Smooth muscle cell (in vitro differentiated cells): ENCODE measurements around the gene TRIM54. TPM values are rescaled to one million over a fixed set of nuclear protein-coding genes. Genes with fewer than 3 reads are reported as not detected.

Experiments used
- DNase-seq: peaks from one replicate; lab custom pipeline; 2025; ENCODE audit not compliant: unreplicated experiment; lab: John Stamatoyannopoulos, UW
- H2AFZ ChIP-seq: fragments of 200-600 bp; sonication (generic); 2 replicates; pipeline ENCODE4 v1.6.0; 2016; ENCODE audit warnings: antibody characterized with exemption, low read depth, mild to moderate bottlenecking
- H3F3A ChIP-seq: fragments of 200-600 bp; sonication (generic); 2 replicates; pipeline ENCODE4 v1.6.0; 2017; ENCODE audit warnings: antibody characterized with exemption, low read depth
- H3K27ac ChIP-seq: fragments of 200-600 bp; sonication (generic); 2 replicates; pipeline ENCODE4 v1.5.1; 2016; ENCODE audit warnings: low read depth, mild to moderate bottlenecking
- H3K27me3 ChIP-seq: fragments of 200-600 bp; sonication (generic); 2 replicates; pipeline ENCODE4 v1.6.1; 2016; ENCODE audit warnings: low read depth, mild to moderate bottlenecking
- H3K36me3 ChIP-seq: fragments of 200-600 bp; sonication (generic); 2 replicates; pipeline ENCODE4 v1.5.1; 2016; ENCODE audit warnings: low read depth
- H3K4me1 ChIP-seq: fragments of 200-600 bp; sonication (generic); 2 replicates; pipeline ENCODE4 v1.5.1; 2016; ENCODE audit warnings: low read depth
- H3K4me2 ChIP-seq: fragments of 200-600 bp; sonication (generic); 2 replicates; pipeline ENCODE4 v1.6.0; 2016; ENCODE audit warnings: mild to moderate bottlenecking
- H3K4me3 ChIP-seq: fragments of 200-600 bp; sonication (generic); 2 replicates; pipeline ENCODE4 v1.5.1; 2016; ENCODE audit warnings: mild to moderate bottlenecking
- H3K79me2 ChIP-seq: fragments of 200-600 bp; sonication (generic); 2 replicates; pipeline ENCODE4 v1.6.0; 2016; ENCODE audit warnings: low read depth, mild to moderate bottlenecking
- H3K9ac ChIP-seq: fragments of 200-600 bp; sonication (generic); 2 replicates; pipeline ENCODE4 v1.6.0; 2016; ENCODE audit warnings: low read depth
- H3K9me3 ChIP-seq: fragments of 200-600 bp; sonication (generic); replicated peaks from 2 replicates; pipeline ENCODE4 v1.5.1; 2016; ENCODE audit warnings: low read depth
- H4K20me1 ChIP-seq: fragments of 200-600 bp; sonication (generic); 2 replicates; pipeline ENCODE4 v1.6.0; 2016; ENCODE audit warnings: low read depth
- WGBS: methylation state at CpG from one replicate; pipeline ENCODE4 v1.1.7; 2016; ENCODE audit warnings: low lambda C conversion rate; 5-methylcytosine and 5-hydroxymethylcytosine counted together
- polyA plus RNA-seq: library from polyadenylated mRNA; unstranded; fragments of >200 nt; fragmentation: Nextera tagmentation; extraction: Ambion mirVana; gene quantifications from 2 replicates; pipeline ENCODE4 v1.2.1, GENCODE V29; 2016
- total RNA-seq: library from RNA; depleted of rRNA; stranded (reverse); fragments of >200 nt; gene quantifications from 2 replicates; pipeline ENCODE4 v1.2.3, GENCODE V29; 2014
- TF ChIP-seq, protein P1 (sequence below): fragments of 200-600 bp; sonication (generic); IDR thresholded peaks from 2 replicates; pipeline ENCODE4 v1.5.1; 2017; ENCODE audit warnings: borderline replicate concordance, mild to moderate bottlenecking, antibody characterized with exemption; ENCODE audit not compliant: insufficient read depth, poor library complexity, severe bottlenecking

Gene TRIM54
- total and polyA plus RNA-seq, 2 experiments from 2014 or later: 0.22 TPM; not detected in 1

- TF ChIP-seq, protein P1, sequence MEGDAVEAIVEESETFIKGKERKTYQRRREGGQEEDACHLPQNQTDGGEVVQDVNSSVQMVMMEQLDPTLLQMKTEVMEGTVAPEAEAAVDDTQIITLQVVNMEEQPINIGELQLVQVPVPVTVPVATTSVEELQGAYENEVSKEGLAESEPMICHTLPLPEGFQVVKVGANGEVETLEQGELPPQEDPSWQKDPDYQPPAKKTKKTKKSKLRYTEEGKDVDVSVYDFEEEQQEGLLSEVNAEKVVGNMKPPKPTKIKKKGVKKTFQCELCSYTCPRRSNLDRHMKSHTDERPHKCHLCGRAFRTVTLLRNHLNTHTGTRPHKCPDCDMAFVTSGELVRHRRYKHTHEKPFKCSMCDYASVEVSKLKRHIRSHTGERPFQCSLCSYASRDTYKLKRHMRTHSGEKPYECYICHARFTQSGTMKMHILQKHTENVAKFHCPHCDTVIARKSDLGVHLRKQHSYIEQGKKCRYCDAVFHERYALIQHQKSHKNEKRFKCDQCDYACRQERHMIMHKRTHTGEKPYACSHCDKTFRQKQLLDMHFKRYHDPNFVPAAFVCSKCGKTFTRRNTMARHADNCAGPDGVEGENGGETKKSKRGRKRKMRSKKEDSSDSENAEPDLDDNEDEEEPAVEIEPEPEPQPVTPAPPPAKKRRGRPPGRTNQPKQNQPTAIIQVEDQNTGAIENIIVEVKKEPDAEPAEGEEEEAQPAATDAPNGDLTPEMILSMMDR: no peak
- no peaks in the 10 kb centered on the region for H3K36me3 ChIP-seq
- H3K27ac ChIP-seq: no peak overlapping the region
- no peaks in the 10 kb centered on the region for H4K20me1 ChIP-seq
- no peak overlapping the region for H3K4me3 ChIP-seq
- peaks cover 9% of the 10 kb centered on the region for H3K4me1 ChIP-seq
- H3K79me2 ChIP-seq: no peaks in the 10 kb centered on the region
- H3F3A ChIP-seq: no peaks in the 10 kb centered on the region
- H3K4me2 ChIP-seq: no peak overlapping the region
- no peak for DNase-seq
- H3K9ac ChIP-seq: no peak overlapping the region
- H2AFZ ChIP-seq: no peak overlapping the region
- peaks cover 8% of the 10 kb centered on the region for H3K27me3 ChIP-seq
- WGBS: 95% methylated on average over 1 of the region's 1 CpG
- no peaks in the 10 kb centered on the region for H3K9me3 ChIP-seq
Measured at GRCh38 chr2:27284996-27285395, 2.8 kb downstream of the TRIM54 start.

DNA sequence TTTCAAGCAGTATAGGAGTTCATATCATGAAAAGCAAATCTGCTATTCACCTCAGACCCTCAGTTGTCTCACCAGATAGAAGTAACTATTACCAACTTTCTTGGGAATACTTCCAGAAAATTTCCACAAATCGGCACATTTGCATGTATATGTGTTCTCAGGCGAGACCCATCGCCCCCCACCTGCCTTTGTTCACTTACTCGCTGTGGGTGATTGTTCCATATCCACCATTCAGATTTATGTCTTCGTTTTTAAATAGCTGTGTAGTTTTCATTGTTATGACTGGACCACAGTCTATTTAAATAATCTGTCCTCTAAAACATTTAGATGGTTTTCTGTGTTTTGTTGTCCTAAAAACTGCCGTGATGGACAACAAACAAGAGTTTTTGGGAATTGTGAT is 3.3 kb downstream of the TRIM54 start:
- Histone ChIP-seq H3K9ac (no peak overlapping the region), H3F3A (no peaks in the 10 kb centered on the region), H3K79me2 (no peaks in the 10 kb centered on the region), H3K4me2 (no peak overlapping the region), H3K27me3 (peaks cover 8% of the 10 kb centered on the region), H3K36me3 (no peaks in the 10 kb centered on the region), H3K4me3 (no peak overlapping the region), H3K27ac (no peak overlapping the region), H3K9me3 (no peaks in the 10 kb centered on the region), H2AFZ (no peak overlapping the region), H4K20me1 (no peaks in the 10 kb centered on the region), H3K4me1 (peaks cover 9% of the 10 kb centered on the region)
- no peak for DNase-seq
- TF ChIP-seq, protein P1: no peak
- WGBS: 85% methylated on average over 6 of the region's 6 CpGs

DNA sequence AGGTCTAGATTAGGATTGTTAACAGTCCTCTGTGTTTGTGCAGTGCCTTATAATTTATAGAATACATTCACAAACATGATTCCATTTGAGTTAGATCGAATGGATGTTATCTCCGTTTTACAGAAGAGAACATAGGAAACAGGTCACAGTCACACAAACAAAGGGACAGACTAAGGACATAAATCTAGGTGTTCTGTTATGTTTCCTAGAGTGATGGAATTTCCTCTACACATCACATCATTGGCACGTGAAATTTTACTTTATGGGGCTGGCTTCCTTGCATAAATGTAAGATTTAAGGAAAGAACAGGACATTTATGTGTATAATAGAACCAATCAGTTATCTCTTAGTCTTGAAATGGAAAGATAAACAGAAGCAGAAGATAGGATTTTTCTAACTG is 6.4 kb downstream of the TRIM54 start:
- Histone ChIP-seq H3K27ac (no peak overlapping the region), H3K4me3 (no peak overlapping the region), H4K20me1 (no peaks in the 10 kb centered on the region), H3K27me3 (peaks cover 14% of the 10 kb centered on the region), H3K9ac (no peak overlapping the region), H3K79me2 (no peaks in the 10 kb centered on the region), H3K9me3 (no peaks in the 10 kb centered on the region), H3F3A (no peaks in the 10 kb centered on the region), H3K4me1 (no peaks in the 10 kb centered on the region), H2AFZ (no peak overlapping the region), H3K4me2 (no peak overlapping the region), H3K36me3 (no peaks in the 10 kb centered on the region)
- DNase-seq: no peak
- TF ChIP-seq, protein P1: no peak
- WGBS: 78% methylated on average over 3 of the region's 3 CpGs

GRCh38 chr2:27290549-27290948 is 8.3 kb downstream of the TRIM54 start:
- Histone ChIP-seq H4K20me1 (no peaks in the 10 kb centered on the region), H3K9me3 (no peaks in the 10 kb centered on the region), H3K36me3 (no peaks in the 10 kb centered on the region), H2AFZ (no peak overlapping the region), H3K4me1 (no peaks in the 10 kb centered on the region), H3K27ac (no peak overlapping the region), H3K4me3 (no peak overlapping the region), H3K79me2 (no peaks in the 10 kb centered on the region), H3F3A (no peaks in the 10 kb centered on the region), H3K9ac (no peak overlapping the region), H3K27me3 (peaks cover 14% of the 10 kb centered on the region), H3K4me2 (no peak overlapping the region)
- WGBS: 97% methylated on average over 5 of the region's 5 CpGs
- TF ChIP-seq, protein P1: no peak
- no peak for DNase-seq
